Transverse colon (tissue), 4 donors: ENCODE data around the gene ARSK. TPM values are rescaled to one million over a fixed set of nuclear protein-coding genes. Genes with fewer than 3 reads are reported as not detected.

ENCODE experiments used
- DNase-seq: peaks from one replicate; pipeline ENCODE4 v3.0.0-alpha.2; 2019
- H3K27ac ChIP-seq, 4 donors: fragments of 200-600 bp; sonication (generic); 2 replicates each; pipeline ENCODE4 v1.5.1; 2016 to 2018; ENCODE audit warnings: inconsistent platforms in 4 of 4
- H3K27me3 ChIP-seq: fragments of 200-600 bp; sonication (generic); 2 replicates; pipeline ENCODE4 v1.5.1; 2017; ENCODE audit warnings: inconsistent platforms
- H3K36me3 ChIP-seq, 4 donors: fragments of 200-600 bp; sonication (generic); 2 replicates each; pipeline ENCODE4 v1.5.1; 2017 to 2019; ENCODE audit warnings: inconsistent platforms in 4 of 4
- H3K4me1 ChIP-seq, 4 donors: fragments of 200-600 bp; sonication (generic); 2 replicates each; pipeline ENCODE4 v1.5.1; 2017 to 2020; ENCODE audit warnings: inconsistent platforms in 4 of 4
- H3K4me3 ChIP-seq, 4 donors: fragments of 200-600 bp; sonication (generic); 1 replicate in 1 of 4; 2 replicates in 3 of 4; pipeline versions ENCODE4 v1.5.1 to v1.6.1; 2017 to 2019; ENCODE audit warnings: inconsistent platforms in 4 of 4
- H3K9me3 ChIP-seq, 2 donors: fragments of 200-600 bp; sonication (generic); 2 replicates each; pipeline ENCODE4 v1.5.1; 2017 to 2019; ENCODE audit warnings: inconsistent platforms in 2 of 2
- EP300 ChIP-seq: sonication (generic); formaldehyde crosslinking; IDR thresholded peaks from one replicate; pipeline ENCODE4 v1.6.1; 2017; ENCODE audit warnings: antibody characterized with exemption, low read depth
- POLR2A ChIP-seq: fragments of 450-650 bp; IDR thresholded peaks from one replicate; pipeline ENCODE4 v1.6.1; 2016; ENCODE audit warnings: antibody characterized with exemption, mild to moderate bottlenecking, moderate library complexity
- POLR2AphosphoS5 ChIP-seq, 3 donors: sonication (generic); formaldehyde crosslinking; IDR thresholded peaks; one replicate each; pipeline ENCODE4 v1.6.1; 2016; ENCODE audit warnings: antibody characterized with exemption in 3 of 3
- WGBS, 2 donors: methylation state at CpG; one replicate each; pipeline ENCODE4 v1.1.5; 2018; ENCODE audit warnings: low coverage in 1 of 2; 5-methylcytosine and 5-hydroxymethylcytosine counted together
- in situ Hi-C, 4 donors: fragments of 200-750 bp; cut with MboI; loops; one replicate each; pipeline versions ENCODE4 v1.15.0 to v1.15.1; 2017; ENCODE audit warnings: low sequenced_read_pairs in 3 of 4, low pct_ligation_motif_present in 1 of 4, low pct_unique_long_range_greater_than_20kb in 1 of 4
- intact Hi-C: fragments of 100-400 bp; cut with DNase I; formaldehyde crosslinking; loops from one replicate; pipeline ENCODE4 v1.15.1; 2023; ENCODE audit warnings: low total_unique reads
- total RNA-seq, 4 donors: library from RNA; depleted of rRNA; stranded (reverse); fragments of >200 nt; gene quantifications; one replicate each; pipeline ENCODE4 v1.1.0, GENCODE V29; 2016
- TF ChIP-seq, protein P1 (sequence below), 5 experiments: fragments of 200-600 bp in 3 of 5; fragments of 450-650 bp in 2 of 5; sonication (generic) in 3 of 5; IDR thresholded peaks; 1 replicate in 2 of 5; 2 replicates in 3 of 5; pipeline ENCODE4 v1.5.1; 2016 to 2017; ENCODE audit warnings: antibody characterized with exemption in 5 of 5, inconsistent platforms in 3 of 5, mild to moderate bottlenecking in 2 of 5, moderate library complexity in 1 of 5

ARSK gene
- total RNA-seq, 4 donors from 2014 or later = 0.40 to 5.6 (median 1.8) TPM

- 10 to 34% methylated on average over 3 to 19 of the region's 19 CpGs for WGBS, 2 donors
- H3K36me3 ChIP-seq = no peaks in the 10 kb centered on the region
- H3K4me3 ChIP-seq = peak overlapping the region in 3 of 4 donors; percentile 42 to 66 (median 55)
- TF ChIP-seq POLR2A = no peak
- no peak for TF ChIP-seq POLR2AphosphoS5 (IDR thresholded peaks at IDR 0.05)
- no peak for TF ChIP-seq EP300
- TF ChIP-seq, protein P1, sequence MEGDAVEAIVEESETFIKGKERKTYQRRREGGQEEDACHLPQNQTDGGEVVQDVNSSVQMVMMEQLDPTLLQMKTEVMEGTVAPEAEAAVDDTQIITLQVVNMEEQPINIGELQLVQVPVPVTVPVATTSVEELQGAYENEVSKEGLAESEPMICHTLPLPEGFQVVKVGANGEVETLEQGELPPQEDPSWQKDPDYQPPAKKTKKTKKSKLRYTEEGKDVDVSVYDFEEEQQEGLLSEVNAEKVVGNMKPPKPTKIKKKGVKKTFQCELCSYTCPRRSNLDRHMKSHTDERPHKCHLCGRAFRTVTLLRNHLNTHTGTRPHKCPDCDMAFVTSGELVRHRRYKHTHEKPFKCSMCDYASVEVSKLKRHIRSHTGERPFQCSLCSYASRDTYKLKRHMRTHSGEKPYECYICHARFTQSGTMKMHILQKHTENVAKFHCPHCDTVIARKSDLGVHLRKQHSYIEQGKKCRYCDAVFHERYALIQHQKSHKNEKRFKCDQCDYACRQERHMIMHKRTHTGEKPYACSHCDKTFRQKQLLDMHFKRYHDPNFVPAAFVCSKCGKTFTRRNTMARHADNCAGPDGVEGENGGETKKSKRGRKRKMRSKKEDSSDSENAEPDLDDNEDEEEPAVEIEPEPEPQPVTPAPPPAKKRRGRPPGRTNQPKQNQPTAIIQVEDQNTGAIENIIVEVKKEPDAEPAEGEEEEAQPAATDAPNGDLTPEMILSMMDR (IDR thresholded peaks at IDR 0.05) = no peak
- DNase-seq = no peak
- H3K9me3 ChIP-seq = no peaks in the 10 kb centered on the region
- H3K27ac ChIP-seq = no peak overlapping the region
- peaks cover 0 to 31% (median 21%) of the 10 kb centered on the region in 4 donors for H3K4me1 ChIP-seq
- peaks cover 3% of the 10 kb centered on the region for H3K27me3 ChIP-seq
- intact Hi-C loops (no loop called here), in situ Hi-C loops (no loop called here)
These were observed 64.7 kb downstream of the ARSK start for GRCh38 chr5:95619514-95620029.

DNA sequence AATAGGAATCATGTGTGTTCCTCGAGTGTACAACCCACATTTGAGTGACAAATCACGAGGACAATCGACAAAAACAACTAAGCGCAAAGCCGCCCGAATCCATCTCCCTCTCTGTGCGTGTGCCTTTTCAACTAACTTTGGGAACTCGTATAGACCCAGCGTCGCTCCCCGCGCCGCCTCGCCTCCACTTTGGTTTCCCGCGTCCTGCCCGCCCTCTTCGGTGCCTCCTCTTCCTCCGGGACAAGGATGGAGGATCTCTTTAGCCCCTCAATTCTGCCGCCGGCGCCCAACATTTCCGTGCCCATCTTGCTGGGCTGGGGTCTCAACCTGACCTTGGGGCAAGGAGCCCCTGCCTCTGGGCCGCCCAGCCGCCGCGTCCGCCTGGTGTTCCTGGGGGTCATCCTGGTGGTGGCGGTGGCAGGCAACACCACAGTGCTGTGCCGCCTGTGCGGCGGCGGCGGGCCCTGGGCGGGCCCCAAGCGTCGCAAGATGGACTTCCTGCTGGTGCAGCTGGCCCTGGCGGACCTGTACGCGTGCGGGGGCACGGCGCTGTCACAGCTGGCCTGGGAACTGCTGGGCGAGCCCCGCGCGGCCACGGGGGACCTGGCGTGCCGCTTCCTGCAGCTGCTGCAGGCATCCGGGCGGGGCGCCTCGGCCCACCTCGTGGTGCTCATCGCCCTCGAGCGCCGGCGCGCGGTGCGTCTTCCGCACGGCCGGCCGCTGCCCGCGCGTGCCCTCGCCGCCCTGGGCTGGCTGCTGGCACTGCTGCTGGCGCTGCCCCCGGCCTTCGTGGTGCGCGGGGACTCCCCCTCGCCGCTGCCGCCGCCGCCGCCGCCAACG, 65.3 kb downstream of the ARSK start, which contains the start of gene GPR150:
Gene GPR150, plus strand, starts transcription at position 58 of the 840 bp plus-strand sequence. Its CDS starts 189 bp downstream, at position 247.
- no peak for TF ChIP-seq EP300
- no peak for TF ChIP-seq POLR2AphosphoS5 (IDR thresholded peaks at IDR 0.05)
- TF ChIP-seq, protein P1 (IDR thresholded peaks at IDR 0.05) = no peak
- no peak for TF ChIP-seq POLR2A
- in situ Hi-C loops (no loop called here), intact Hi-C loops (no loop called here)
- peaks cover 0 to 31% (median 21%) of the 10 kb centered on the region in 4 donors for H3K4me1 ChIP-seq
- 1% methylated on average over 68 of the region's 85 CpGs; no CpG with 5 or more reads in 1 of the 2 donors for WGBS, 2 donors
- H3K4me3 ChIP-seq = peak within 1 kb of the TSS; percentile 33 to 66 (median 48)
- peak; percentile 71 for DNase-seq
- peak within 1 kb of the TSS; percentile 44 to 74 (median 57) for H3K27ac ChIP-seq
- no peaks in the 10 kb centered on the region for H3K9me3 ChIP-seq
- H3K36me3 ChIP-seq = no peaks in the 10 kb centered on the region
- peaks cover 3% of the 10 kb centered on the region for H3K27me3 ChIP-seq

- H3K4me3 ChIP-seq = peak overlapping the region; percentile 33 to 66 (median 48)
- WGBS, 2 donors = 20 to 40% methylated on average over 1 to 26 of the region's 92 CpGs
- in situ Hi-C loops (no loop called here), intact Hi-C loops (no loop called here)
- H3K27me3 ChIP-seq = peaks cover 3% of the 10 kb centered on the region
- peaks cover 0 to 31% (median 21%) of the 10 kb centered on the region in 4 donors for H3K4me1 ChIP-seq
- peak; percentile 32 for DNase-seq
- no peaks in the 10 kb centered on the region for H3K9me3 ChIP-seq
- H3K36me3 ChIP-seq = no peaks in the 10 kb centered on the region
- peak overlapping the region; percentile 44 to 74 (median 57) for H3K27ac ChIP-seq
- TF ChIP-seq, protein P1 (IDR thresholded peaks at IDR 0.05) = no peak
- no peak for TF ChIP-seq POLR2AphosphoS5 (IDR thresholded peaks at IDR 0.05)
- TF ChIP-seq POLR2A = no peak
- no peak for TF ChIP-seq EP300
These were observed 66.3 kb downstream of the ARSK start for GRCh38 chr5:95620870-95621838.
